ENCODE data around the gene LRRC8D. TPM values are rescaled to one million over a fixed set of nuclear protein-coding genes. Genes with fewer than 3 reads are reported as not detected.

Gene LRRC8D
- total RNA-seq, 1 donor from 2014 or later = 22.2 TPM

- no peak overlapping the region for H3K4me3 ChIP-seq
- intact Hi-C loops (cut with DNase I) = no loop called here
- H3K27ac ChIP-seq = no peak overlapping the region
- DNase-seq (no peak), ATAC-seq (no peak)
- H3K4me1 ChIP-seq = no peaks in the 10 kb centered on the region
- no peaks in the 10 kb centered on the region for H3K27me3 ChIP-seq (ENCODE audit: low read depth)
- TF ChIP-seq CTCF (IDR thresholded peaks at IDR 0.05) = no peak
- no peaks in the 10 kb centered on the region for H3K9me3 ChIP-seq
- no peaks in the 10 kb centered on the region for H3K36me3 ChIP-seq
These were observed 21.3 kb upstream of the LRRC8D start for GRCh38 chr1:89799495-89799894.

DNA sequence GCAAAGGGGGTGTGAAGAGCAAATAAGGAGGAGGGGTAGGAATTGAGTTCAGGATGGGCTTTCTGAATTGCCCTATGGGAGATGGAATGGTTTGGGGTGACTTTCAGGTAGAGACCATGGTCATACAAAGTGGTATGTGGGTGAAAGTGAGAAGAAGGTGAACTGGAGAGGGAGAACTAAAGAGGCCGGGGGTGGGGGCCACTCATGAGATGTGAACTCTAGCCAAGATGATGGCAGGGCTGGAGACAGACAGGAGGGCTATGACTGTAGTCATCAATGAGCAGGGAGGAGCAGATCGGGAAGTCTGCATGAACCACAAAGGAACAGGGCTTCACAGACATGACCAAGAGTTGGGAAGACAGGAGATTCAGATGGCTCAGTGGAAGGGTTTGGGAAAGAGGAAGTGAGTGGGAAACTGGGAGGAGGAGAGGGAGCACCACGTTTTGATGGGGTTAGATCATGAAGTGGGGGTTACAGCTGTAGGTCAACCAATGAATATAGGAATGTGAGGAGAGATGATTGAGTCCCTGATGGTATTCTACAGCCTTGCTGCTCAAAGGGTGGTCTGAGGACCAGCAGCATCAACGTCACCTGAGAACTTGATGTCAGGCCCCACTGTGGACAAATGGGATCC is 20.7 kb upstream of the LRRC8D start:
- no peaks in the 10 kb centered on the region for H3K27me3 ChIP-seq (ENCODE audit: low read depth)
- ATAC-seq = no peak
- no peaks in the 10 kb centered on the region for H3K4me1 ChIP-seq
- no peaks in the 10 kb centered on the region for H3K9me3 ChIP-seq
- intact Hi-C loops (cut with DNase I) = no loop called here
- no peak overlapping the region for H3K4me3 ChIP-seq
- no peak for TF ChIP-seq CTCF (IDR thresholded peaks at IDR 0.05)
- no peaks in the 10 kb centered on the region for H3K36me3 ChIP-seq
- H3K27ac ChIP-seq = no peak overlapping the region
- no peak for DNase-seq

- Histone ChIP-seq H3K27ac (no peak overlapping the region), H3K4me1 (no peaks in the 10 kb centered on the region), H3K9me3 (no peaks in the 10 kb centered on the region), H3K4me3 (no peak overlapping the region), H3K36me3 (no peaks in the 10 kb centered on the region), H3K27me3 (ENCODE audit: low read depth) (no peaks in the 10 kb centered on the region)
- TF ChIP-seq CTCF (IDR thresholded peaks at IDR 0.05) = no peak
- intact Hi-C loops (cut with DNase I) = no loop called here
- DNase-seq (no peak), ATAC-seq (no peak)
These were observed 20.1 kb upstream of the LRRC8D start for GRCh38 chr1:89800718-89801117.

DNA sequence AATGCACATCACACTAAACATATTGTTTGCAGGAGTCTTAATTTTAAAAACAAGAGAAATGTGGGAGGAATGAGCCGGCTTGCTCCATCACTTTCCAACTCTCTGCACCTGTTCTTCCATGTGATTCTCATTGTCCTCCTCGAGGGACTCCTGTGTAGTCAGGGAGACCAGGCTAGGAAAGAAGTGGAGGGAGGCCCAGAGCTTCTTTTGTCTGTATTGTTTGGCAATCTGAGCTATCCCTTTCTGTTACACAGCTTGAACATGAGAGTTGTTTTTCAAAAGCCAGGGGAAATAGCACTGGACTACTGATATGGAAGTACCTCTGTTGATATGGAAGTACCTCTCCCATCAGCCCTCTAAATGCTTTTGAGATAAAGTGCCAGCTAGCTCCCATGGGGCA is 18.8 kb upstream of the LRRC8D start:
- Histone ChIP-seq H3K4me1 (no peaks in the 10 kb centered on the region), H3K9me3 (no peaks in the 10 kb centered on the region), H3K27ac (no peak overlapping the region), H3K4me3 (no peak overlapping the region), H3K27me3 (ENCODE audit: low read depth) (no peaks in the 10 kb centered on the region), H3K36me3 (no peaks in the 10 kb centered on the region)
- no peak for ATAC-seq
- DNase-seq = no peak
- intact Hi-C loops (cut with DNase I) = no loop called here
- no peak for TF ChIP-seq CTCF (IDR thresholded peaks at IDR 0.05)

GRCh38 chr1:89802841-89803240 is 18.0 kb upstream of the LRRC8D start:
- intact Hi-C loops (cut with DNase I) = no loop called here
- H3K4me3 ChIP-seq = no peak overlapping the region
- no peaks in the 10 kb centered on the region for H3K9me3 ChIP-seq
- ATAC-seq (no peak), DNase-seq (no peak)
- no peaks in the 10 kb centered on the region for H3K27me3 ChIP-seq (ENCODE audit: low read depth)
- no peak overlapping the region for H3K27ac ChIP-seq
- no peak for TF ChIP-seq CTCF (IDR thresholded peaks at IDR 0.05)
- H3K4me1 ChIP-seq = no peaks in the 10 kb centered on the region
- H3K36me3 ChIP-seq = no peaks in the 10 kb centered on the region

Measured in lower lobe of right lung (tissue), 2 donors.